ENCODE data around the gene SFTPD.
"Not testable (repeated sequence)": the region's sequence is repeated elsewhere in the genome, so short reads cannot be mapped to it uniquely, and the experiment has no call there.

The SFTPD gene

GRCh38 chr10:79926037-79926436 is 22.9 kb downstream of the SFTPD start:
- DNase-seq (ENCODE audit: low read depth in 1 of 2, low spot score in 1 of 2) = no peak

- DNase-seq (ENCODE audit: low read depth in 1 of 2, low spot score in 1 of 2) = no peak
Measured at GRCh38 chr10:79925614-79926013, 23.3 kb downstream of the SFTPD start.

GRCh38 chr10:79923669-79924068 is 25.2 kb downstream of the SFTPD start:
- no peak for DNase-seq (ENCODE audit: low read depth in 1 of 2, low spot score in 1 of 2)

GRCh38 chr10:79923145-79923544 is 25.8 kb downstream of the SFTPD start:
- DNase-seq (ENCODE audit: low read depth in 1 of 2, low spot score in 1 of 2) = no peak

GRCh38 chr10:79922011-79922412 is 26.9 kb downstream of the SFTPD start:
- not testable (repeated sequence) for DNase-seq (ENCODE audit: low read depth in 1 of 2, low spot score in 1 of 2)

- not testable (repeated sequence) for DNase-seq (ENCODE audit: low read depth in 1 of 2, low spot score in 1 of 2)
Measured at GRCh38 chr10:79915838-79916237, 33.1 kb downstream of the SFTPD start.

- not testable (repeated sequence) for DNase-seq (ENCODE audit: low read depth in 1 of 2, low spot score in 1 of 2)
Measured at GRCh38 chr10:79914512-79914911, 34.4 kb downstream of the SFTPD start.

- no peak for DNase-seq (ENCODE audit: low read depth in 1 of 2, low spot score in 1 of 2)
Measured at GRCh38 chr10:79910836-79911235, 38.1 kb downstream of the SFTPD start.

GRCh38 chr10:79910344-79910743 is 38.6 kb downstream of the SFTPD start:
- DNase-seq (ENCODE audit: low read depth in 1 of 2, low spot score in 1 of 2) = no peak

- DNase-seq (ENCODE audit: low read depth in 1 of 2, low spot score in 1 of 2) = no peak
Measured at GRCh38 chr10:79905322-79906314, 43.3 kb downstream of the SFTPD start.

GRCh38 chr10:79904671-79905321 is 44.1 kb downstream of the SFTPD start:
- DNase-seq (ENCODE audit: low read depth in 1 of 2, low spot score in 1 of 2) = peak in 1 of 2 donors; percentile 15

GRCh38 chr10:79901571-79901970 is 47.3 kb downstream of the SFTPD start:
- not testable (repeated sequence) for DNase-seq (ENCODE audit: low read depth in 1 of 2, low spot score in 1 of 2)

GRCh38 chr10:79898597-79899325 is 50.1 kb downstream of the SFTPD start:
- no peak for DNase-seq (ENCODE audit: low read depth in 1 of 2, low spot score in 1 of 2)

- not testable (repeated sequence) for DNase-seq (ENCODE audit: low read depth in 1 of 2, low spot score in 1 of 2)
Measured at GRCh38 chr10:79892896-79893295, 56.0 kb downstream of the SFTPD start.

- no peak for DNase-seq (ENCODE audit: low read depth in 1 of 2, low spot score in 1 of 2)
Measured at GRCh38 chr10:79890469-79890868, 58.4 kb downstream of the SFTPD start.

- not testable (repeated sequence) for DNase-seq (ENCODE audit: low read depth in 1 of 2, low spot score in 1 of 2)
Measured at GRCh38 chr10:79888984-79889383, 59.9 kb downstream of the SFTPD start.

Data from activated T-helper 1 cell treated with anti-CD3 and anti-CD28 coated beads, Interleukin-2, amount 50 U/mL, for 16 hours (primary cell).